ENCODE results near the gene RBM44. TPM values are rescaled to one million over a fixed set of nuclear protein-coding genes. Genes with fewer than 3 reads are reported as not detected.

The RBM44 gene
- total and polyA plus RNA-seq, 2 donors (not counting 1 experiment from before 2014, with no cell fraction given), result 0.17 to 0.34 TPM

- Histone ChIP-seq H3K79me2 (ENCODE audit: control insufficient read depth, insufficient read depth, low read length) (no peaks in the 10 kb centered on the region), H3K27me3 (ENCODE audit: control insufficient read depth, insufficient read depth, low read length) (peaks cover 4% of the 10 kb centered on the region), H4K20me1 (ENCODE audit: control insufficient read depth, extremely low read depth, insufficient read depth, low read length) (no peaks in the 10 kb centered on the region), H3K4me2 (ENCODE audit: extremely low read depth, insufficient read depth, low read length) (no peak overlapping the region), H3K9me3 (ENCODE audit: control insufficient read depth, insufficient read depth, low read depth, low read length) (no peaks in the 10 kb centered on the region), H3K9ac (ENCODE audit: insufficient read depth, low read length) (no peak overlapping the region), H3K27ac (ENCODE audit: insufficient read depth, low read length) (no peak overlapping the region), H3K36me3 (ENCODE audit: control insufficient read depth, insufficient read depth, low read length) (no peaks in the 10 kb centered on the region), H3K4me1 (ENCODE audit: control insufficient read depth, extremely low read depth, insufficient read depth, low read length) (no peaks in the 10 kb centered on the region), H3K4me3 (replicated peaks in 1 of 4; ENCODE audit: control extremely low read depth in 1 of 4, insufficient read depth in 1 of 4, low read depth in 3 of 4, low read length in 4 of 4) (no peak overlapping the region), H2AFZ (ENCODE audit: low read length) (no peak overlapping the region)
- TF ChIP-seq CTCF (conservative IDR thresholded peaks at IDR 0.05 in 1 of 2, IDR thresholded peaks at IDR 0.05 in 1 of 2; ENCODE audit: low read depth in 1 of 2, low read length in 2 of 2), result no peak
- no peak for TF ChIP-seq EZH2 (IDR thresholded peaks at IDR 0.05; ENCODE audit: low read length, missing control alignments)
- DNase-seq (ENCODE audit: low read depth in 2 of 2), result peak; percentile 14 to 37
Observed at GRCh38 chr2:237806334-237806733, 7.8 kb downstream of the RBM44 start.

- Histone ChIP-seq H3K27ac (ENCODE audit: insufficient read depth, low read length) (no peak overlapping the region), H3K79me2 (ENCODE audit: control insufficient read depth, insufficient read depth, low read length) (no peaks in the 10 kb centered on the region), H2AFZ (ENCODE audit: low read length) (no peak overlapping the region), H3K4me1 (ENCODE audit: control insufficient read depth, extremely low read depth, insufficient read depth, low read length) (no peaks in the 10 kb centered on the region), H4K20me1 (ENCODE audit: control insufficient read depth, extremely low read depth, insufficient read depth, low read length) (no peaks in the 10 kb centered on the region), H3K27me3 (ENCODE audit: control insufficient read depth, insufficient read depth, low read length) (peaks cover 4% of the 10 kb centered on the region), H3K4me3 (replicated peaks in 1 of 4; ENCODE audit: control extremely low read depth in 1 of 4, insufficient read depth in 1 of 4, low read depth in 3 of 4, low read length in 4 of 4) (no peak overlapping the region), H3K4me2 (ENCODE audit: extremely low read depth, insufficient read depth, low read length) (no peak overlapping the region), H3K9ac (ENCODE audit: insufficient read depth, low read length) (no peak overlapping the region), H3K9me3 (ENCODE audit: control insufficient read depth, insufficient read depth, low read depth, low read length) (no peaks in the 10 kb centered on the region), H3K36me3 (ENCODE audit: control insufficient read depth, insufficient read depth, low read length) (no peaks in the 10 kb centered on the region)
- TF ChIP-seq CTCF (conservative IDR thresholded peaks at IDR 0.05 in 1 of 2, IDR thresholded peaks at IDR 0.05 in 1 of 2; ENCODE audit: low read depth in 1 of 2, low read length in 2 of 2) (no peak), EZH2 (IDR thresholded peaks at IDR 0.05; ENCODE audit: low read length, missing control alignments) (no peak)
- DNase-seq (ENCODE audit: low read depth in 2 of 2), result no peak
Observed at GRCh38 chr2:237815637-237816036, 17.1 kb downstream of the RBM44 start.

GRCh38 chr2:237816531-237816930 lies 18.0 kb downstream of the RBM44 start:
- H3K4me3 ChIP-seq (replicated peaks in 1 of 4; ENCODE audit: control extremely low read depth in 1 of 4, insufficient read depth in 1 of 4, low read depth in 3 of 4, low read length in 4 of 4), result no peak overlapping the region
- H3K4me1 ChIP-seq (ENCODE audit: control insufficient read depth, extremely low read depth, insufficient read depth, low read length), result no peaks in the 10 kb centered on the region
- H4K20me1 ChIP-seq (ENCODE audit: control insufficient read depth, extremely low read depth, insufficient read depth, low read length), result no peaks in the 10 kb centered on the region
- no peak for TF ChIP-seq EZH2 (IDR thresholded peaks at IDR 0.05; ENCODE audit: low read length, missing control alignments)
- H3K27me3 ChIP-seq (ENCODE audit: control insufficient read depth, insufficient read depth, low read length), result peaks cover 3% of the 10 kb centered on the region
- DNase-seq (ENCODE audit: low read depth in 2 of 2), result no peak
- H3K9ac ChIP-seq (ENCODE audit: insufficient read depth, low read length), result no peak overlapping the region
- no peaks in the 10 kb centered on the region for H3K79me2 ChIP-seq (ENCODE audit: control insufficient read depth, insufficient read depth, low read length)
- no peak overlapping the region for H3K27ac ChIP-seq (ENCODE audit: insufficient read depth, low read length)
- H2AFZ ChIP-seq (ENCODE audit: low read length), result no peak overlapping the region
- no peak overlapping the region for H3K4me2 ChIP-seq (ENCODE audit: extremely low read depth, insufficient read depth, low read length)
- no peaks in the 10 kb centered on the region for H3K36me3 ChIP-seq (ENCODE audit: control insufficient read depth, insufficient read depth, low read length)
- H3K9me3 ChIP-seq (ENCODE audit: control insufficient read depth, insufficient read depth, low read depth, low read length), result no peaks in the 10 kb centered on the region

All from fibroblast of lung (primary cell).